Stimulated activated CD4-positive, alpha-beta T cell treated with anti-CD3 and anti-CD28 coated beads, TNF-alpha, amount 100 ng/mL, for 48 hours (primary cell): Measurements from ENCODE around the gene S100A5.

ENCODE experiments used
- DNase-seq, 3 donors: peaks; one replicate each; pipeline ENCODE4 v3.0.0-alpha.2; 2020; ENCODE audit warnings: low read depth in 3 of 3

The S100A5 gene

DNA sequence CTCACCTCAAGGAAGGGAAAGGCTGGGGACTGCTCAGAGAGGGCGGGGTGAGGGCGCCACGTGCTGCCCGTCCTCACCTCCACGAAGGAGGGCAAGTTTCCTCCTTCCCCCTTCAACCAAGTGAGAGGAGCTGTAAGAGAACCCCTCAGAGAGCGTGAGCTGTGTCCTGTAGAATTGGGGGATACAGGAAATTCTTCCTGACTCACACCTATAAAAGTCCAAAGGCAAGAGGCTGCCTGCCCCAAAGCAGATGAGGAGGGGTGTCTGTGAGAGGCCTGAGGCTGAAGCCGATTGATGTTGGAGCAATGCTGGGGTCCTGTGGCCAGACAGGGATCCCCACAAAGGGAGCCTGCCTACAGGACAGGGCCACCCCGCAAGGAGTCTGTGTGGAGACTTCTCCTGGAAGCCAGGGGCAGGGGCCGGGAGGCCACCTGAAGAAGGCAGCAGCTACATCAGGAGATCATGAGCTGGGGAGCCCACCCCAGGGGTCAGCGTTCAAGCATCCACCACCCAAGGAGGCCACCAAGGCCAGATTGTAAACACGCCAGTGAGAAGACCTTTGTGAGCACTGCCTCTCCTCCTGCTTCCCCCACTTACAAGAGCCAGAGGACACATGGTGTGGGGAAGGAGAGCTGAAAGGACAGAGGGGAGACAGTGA lies 32.7 kb downstream of the S100A5 start:
- DNase-seq: no peak

DNA sequence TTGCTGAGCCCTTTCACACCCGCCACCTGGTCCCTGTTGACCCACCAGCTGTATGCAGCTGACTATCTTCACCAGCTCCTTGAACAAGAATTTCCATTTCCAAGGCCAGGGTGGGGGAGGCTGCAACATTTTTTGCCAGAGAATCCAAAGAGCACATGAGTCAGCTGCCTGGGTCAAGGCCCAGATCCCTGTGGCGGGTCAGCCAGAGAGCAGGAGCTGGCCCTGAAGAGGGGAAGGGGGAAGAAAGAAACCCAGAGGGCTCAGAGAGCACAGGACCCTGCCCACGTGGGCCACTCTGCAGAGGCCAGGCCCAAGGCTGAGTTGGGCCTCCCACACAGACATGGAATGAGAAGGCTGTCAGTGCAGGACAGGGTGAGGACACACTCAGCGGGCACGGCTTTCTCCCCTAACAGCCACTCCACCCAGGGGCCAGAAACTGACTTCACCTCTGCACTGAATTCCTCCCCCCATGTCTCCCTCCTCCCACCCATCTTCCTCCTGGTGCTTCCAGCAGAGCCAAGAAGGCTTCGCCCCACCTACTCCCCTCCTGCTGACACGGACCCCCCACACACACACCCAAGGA lies 33.8 kb downstream of the S100A5 start:
- no peak for DNase-seq

DNA sequence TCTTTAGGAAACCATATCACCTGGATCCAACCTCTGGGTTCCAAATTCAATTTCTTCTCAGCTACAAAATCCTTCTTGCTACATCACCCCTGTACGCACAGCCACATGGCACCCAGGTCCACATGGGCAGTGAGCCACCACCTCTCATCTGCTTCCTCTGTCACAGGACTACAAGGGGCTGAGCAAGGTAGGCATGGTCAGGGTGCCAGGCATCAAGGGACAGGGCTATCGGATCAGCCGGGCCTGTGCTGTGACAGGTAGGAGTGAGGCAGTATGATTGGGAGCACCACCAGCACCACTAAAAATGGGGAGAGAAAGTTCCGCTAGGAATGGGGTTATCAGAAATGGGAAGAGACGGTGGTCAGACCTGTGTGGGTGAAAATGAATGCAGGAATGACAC lies 34.3 kb downstream of the S100A5 start:
- DNase-seq: no peak

DNA sequence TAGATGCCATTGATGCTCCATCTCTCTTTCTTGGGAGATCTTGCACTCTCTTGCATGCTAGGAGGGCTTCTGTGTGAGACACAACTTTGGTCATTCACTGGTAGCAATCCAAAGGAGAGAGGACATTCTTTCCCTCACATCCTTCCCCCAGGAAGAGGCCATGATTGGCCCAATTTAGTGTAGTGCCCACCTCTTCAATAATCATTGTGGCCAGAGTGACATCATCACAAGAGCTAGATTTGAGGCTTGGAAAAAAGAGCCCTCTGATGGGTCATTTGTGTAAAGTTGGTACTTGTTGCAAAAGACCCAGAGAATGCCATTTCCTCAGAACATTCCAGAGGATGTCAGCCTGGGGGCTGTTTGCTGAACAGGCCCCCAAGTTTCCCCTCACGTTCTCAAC lies 35.2 kb downstream of the S100A5 start:
- no peak for DNase-seq

DNA sequence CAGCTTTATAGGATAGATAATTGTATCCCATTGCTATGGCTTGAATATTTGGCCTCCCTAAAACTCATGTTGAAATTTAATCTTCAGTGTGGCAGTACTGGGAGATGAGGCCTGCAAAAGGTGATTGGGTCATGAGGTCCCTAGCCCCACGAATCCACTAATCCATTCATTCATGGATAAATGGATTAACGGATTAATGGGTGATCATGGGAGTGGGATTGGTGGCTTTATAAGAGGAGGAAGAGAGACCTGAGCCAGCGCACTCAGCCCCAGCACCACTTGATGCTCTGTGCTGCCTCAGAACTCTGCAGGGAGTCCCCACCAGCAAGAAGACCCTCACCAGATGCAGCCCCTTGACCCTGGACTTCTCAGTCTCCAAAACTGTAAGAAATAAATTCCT lies 37.0 kb downstream of the S100A5 start:
- DNase-seq: no peak

DNA sequence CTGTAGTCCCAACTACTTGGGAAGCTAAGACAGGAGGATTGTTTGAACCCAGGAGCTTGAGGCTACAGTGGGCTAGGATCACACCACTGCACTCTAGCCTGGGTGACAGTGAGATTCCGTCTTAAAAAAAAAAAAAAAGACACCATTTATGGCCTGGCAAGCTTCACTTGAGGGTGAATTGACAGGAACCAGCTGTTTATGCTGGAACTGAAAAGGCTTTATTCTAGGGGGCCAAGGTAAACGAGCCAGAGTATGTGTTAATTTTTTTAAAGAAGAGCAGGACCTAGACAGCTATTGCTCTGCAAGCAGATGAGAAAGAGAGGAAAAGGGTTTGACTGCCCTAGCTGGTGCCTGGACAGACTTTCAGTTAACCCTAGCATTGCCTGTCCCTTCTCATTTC lies 42.0 kb downstream of the S100A5 start:
- no peak for DNase-seq

DNA sequence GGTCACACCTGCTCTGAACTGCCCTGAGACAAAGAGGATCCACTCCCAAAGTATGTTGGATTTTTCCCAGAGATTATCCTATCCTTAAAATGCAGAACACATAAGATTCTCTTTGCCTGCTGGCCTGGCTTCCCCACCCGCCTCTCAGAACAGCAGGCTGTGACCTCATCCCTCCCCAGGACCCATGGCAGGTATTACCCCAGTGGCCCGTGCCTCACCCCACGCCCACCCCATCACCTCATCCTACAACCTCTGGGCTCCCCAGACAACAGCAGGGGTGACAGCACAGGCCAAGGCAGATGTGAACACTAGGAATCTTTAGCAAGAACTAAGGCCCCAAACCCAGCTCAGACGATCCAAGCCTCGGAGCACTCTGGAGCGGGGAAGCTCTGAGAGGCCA lies 45.2 kb downstream of the S100A5 start:
- DNase-seq: no peak

DNA sequence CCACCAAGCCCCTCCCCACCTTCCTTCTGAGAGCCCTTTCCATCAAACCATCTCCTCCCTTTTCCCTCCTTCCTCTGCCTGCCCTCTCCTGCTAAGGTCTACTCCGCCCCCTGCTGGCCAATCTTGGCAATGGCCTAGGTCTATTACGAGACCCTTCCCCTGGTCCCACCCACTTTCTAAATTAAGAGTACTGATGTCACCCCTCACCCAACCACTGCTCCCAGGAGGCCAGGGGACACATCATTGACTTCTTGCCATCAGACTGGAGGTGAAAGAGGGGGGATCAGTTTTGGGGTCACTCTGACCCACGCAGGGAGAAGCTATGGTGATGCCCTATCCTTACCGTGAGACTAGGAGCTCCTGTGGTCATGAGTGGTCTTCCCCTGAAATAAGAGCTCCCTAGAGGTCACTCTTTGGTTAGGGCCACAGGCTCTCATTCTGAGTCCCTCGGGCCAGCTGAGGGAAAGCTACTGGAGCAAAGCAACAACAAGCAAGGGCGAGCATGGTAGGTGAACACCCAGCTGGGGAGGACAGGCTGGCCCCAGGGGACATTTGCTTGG lies 45.7 kb downstream of the S100A5 start:
- DNase-seq: peak; percentile 59 to 75 (median 74)

DNA sequence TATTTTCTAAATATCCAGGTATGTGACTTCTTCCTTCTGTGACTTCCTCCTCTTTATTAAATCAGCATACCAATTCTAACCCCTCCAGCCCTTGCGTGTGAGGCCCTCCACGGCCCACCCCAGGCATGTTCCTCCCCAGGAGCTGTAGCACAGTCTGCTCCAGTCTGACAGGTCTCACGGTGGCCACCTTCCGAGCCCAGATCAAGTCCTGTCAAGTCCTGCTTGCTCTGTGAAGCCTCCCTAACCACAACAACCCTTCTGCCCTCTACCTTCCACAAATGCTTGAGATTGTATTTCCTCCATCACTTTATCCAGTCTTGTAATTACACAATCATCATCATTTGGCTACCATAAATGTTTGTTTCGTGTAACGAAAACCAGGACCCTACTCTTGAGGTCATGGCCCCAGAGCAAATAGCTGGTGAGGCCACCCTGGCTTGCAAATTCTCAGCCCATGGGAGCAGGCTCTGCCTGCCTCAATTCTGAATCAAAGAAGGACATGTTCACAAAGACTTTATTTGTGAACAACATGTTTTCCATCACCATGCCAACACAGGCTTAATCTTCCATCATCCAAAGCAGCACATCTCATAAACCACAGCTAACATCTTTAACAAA lies 47.3 kb downstream of the S100A5 start:
- no peak for DNase-seq

DNA sequence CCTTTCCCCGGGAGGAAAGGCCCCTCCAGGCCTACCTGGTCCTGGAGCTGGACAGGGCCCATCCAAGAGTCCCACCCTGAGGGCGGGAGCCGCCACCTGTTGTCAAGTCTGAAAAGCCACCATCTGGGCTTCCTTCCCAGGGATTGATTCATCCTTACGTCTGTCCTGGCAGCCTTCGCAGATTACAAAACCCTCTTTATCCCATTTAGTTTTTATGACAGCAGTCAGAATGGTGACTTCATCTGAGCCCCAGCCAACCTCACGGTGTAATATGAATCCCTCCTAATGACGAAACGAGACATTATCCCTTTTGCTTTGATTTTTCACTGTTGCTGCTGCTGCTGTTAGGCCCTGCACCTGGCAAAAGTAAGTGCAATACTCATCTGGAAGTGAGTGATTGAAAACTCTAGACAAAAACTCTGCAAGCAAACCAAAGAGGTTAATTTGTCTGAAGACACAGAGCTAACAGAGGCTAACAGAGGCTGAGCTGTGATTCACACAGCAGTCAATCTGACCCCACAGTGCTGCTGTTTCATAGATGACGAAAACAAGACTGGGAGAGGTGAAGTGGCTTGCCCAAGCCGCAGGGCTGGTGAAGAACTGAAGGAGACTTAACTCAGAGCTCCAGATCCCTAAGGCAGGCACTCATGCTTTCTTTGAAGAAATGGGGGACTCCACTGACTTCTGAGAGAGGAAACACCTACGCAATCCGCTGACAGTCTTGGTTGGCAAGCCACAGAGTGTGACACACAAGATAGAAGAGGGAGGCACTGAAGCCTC lies 50.3 kb downstream of the S100A5 start:
- DNase-seq: no peak

DNA sequence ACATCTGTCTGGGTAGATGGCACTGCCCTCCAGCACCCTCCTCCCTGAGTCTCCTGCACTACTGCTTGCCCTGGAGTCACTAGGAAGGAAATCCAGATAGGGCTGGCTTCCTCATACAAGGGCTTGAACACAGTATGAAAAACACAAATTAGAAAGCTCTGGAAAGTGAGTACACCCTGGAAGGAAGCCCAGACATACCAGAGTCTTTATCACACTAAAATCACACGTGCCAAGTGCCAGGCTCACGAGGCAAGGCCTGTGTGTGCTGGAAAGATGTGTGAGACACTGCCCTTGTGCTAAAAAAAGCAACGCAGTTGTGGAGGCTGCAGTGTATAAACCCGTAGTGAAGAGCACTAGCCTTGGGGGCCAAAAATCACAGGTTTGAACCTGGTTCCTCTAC lies 52.0 kb downstream of the S100A5 start:
- no peak for DNase-seq

DNA sequence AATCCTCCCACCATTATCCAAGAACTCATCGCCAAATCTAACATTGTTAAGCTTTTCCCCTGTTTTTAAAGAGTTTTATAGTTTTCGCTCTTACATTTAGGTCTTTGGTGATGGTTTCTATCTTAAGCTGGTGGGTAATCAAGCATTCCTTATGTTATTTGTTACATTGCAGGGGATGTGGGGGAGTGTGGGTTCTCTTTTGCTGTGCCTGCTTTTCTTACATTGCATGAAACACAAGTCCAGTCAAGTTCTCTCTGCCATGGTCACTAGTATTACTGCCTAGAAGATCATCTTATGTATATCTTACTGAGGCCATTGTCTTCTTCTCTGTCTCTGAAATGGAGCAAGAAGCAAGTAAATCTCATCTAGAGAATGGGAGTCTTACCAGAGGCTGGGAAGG lies 53.0 kb downstream of the S100A5 start:
- no peak for DNase-seq
